GM19025 (cell line): ENCODE measurements around the gene RGS18.
"Not testable (repeated sequence)": the region's sequence is repeated elsewhere in the genome, so short reads cannot be mapped to it uniquely, and the experiment has no call there.

ENCODE experiments used
- ATAC-seq: cut with Tn5 transposase; IDR thresholded peaks from one replicate; pipeline ENCODE4 v1.9.1; 2021; ENCODE audit warnings: mild to moderate bottlenecking, low read depth, moderate library complexity; ENCODE audit not compliant: unreplicated experiment

RGS18 gene

DNA sequence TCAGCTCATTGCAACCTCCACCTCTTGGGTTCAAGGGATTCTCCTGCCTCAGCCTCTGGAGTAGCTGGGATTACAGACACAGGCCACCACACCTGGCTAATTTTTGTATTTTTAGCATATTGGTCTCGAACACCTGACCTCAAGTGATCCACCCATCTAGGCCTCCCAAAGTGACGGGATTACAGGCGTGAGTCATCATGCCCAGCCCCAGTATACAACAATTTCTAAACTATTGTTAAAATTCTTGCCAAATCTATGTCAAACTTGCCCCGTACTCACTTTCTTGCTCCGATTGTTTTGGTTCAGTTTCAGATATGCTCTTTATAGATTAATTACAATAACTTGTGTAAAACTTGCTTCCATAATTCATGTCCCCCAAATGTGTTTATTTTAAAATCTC lies 4.1 kb downstream of the RGS18 start:
- ATAC-seq = no peak

DNA sequence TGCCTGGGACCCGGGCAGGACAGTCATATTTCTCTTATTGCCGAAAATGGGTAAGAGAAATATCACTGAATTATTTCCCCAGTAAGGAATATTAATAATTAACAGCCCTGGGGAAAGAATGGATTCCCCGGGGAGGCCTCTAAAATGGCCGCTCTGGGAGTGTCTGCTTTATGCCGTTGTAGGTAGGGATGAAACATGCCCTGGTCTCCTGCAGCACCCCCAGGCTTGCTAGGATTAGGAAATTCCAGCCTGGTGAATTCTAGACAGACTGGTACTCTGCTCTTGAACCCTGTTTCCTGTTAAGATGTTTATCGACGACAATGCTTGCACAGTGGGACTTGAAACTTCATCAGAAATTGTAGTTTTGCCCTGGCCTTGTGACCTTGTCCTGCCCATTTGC lies 6.7 kb downstream of the RGS18 start:
- not testable (repeated sequence) for ATAC-seq

- no peak for ATAC-seq
Observed at GRCh38 chr1:192167011-192167410, 8.7 kb downstream of the RGS18 start.

DNA sequence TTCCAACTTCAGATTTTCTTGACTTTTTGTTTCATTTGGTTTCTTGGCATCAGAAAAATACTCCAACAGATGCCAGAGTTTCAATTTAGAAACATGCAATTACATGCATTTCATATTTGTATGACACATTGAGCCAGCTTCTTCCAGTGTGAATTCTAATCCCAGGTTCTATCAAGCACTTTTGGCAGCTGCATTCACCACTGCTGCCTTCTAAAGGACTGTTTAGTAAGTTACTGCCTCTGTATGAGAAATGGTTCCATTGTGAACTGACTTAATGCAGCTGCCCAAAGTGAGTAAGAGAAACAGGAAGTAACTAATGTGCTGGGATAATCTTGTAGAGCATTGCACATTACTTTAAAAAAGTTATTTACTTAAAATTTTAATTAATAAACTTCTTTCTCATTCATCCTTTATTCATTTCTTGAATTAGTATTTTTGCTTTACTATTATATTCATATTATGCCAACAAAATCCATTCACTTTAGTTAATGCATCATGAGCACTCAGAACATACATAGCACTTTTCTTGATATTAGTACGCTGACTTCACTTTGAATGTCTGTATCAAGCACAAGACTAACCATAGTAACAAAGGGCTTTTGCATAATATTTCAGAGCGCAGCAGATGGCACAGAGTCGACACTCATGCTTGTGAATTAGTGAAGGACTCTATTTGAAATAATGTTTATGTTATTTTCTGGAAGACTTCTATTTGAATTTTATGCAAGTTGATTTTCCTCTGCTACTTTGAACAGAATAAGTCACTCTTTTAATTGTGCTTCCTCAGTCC lies 9.8 kb downstream of the RGS18 start:
- no peak for ATAC-seq

- ATAC-seq = no peak
Observed at GRCh38 chr1:192168964-192169363, 10.7 kb downstream of the RGS18 start.

DNA sequence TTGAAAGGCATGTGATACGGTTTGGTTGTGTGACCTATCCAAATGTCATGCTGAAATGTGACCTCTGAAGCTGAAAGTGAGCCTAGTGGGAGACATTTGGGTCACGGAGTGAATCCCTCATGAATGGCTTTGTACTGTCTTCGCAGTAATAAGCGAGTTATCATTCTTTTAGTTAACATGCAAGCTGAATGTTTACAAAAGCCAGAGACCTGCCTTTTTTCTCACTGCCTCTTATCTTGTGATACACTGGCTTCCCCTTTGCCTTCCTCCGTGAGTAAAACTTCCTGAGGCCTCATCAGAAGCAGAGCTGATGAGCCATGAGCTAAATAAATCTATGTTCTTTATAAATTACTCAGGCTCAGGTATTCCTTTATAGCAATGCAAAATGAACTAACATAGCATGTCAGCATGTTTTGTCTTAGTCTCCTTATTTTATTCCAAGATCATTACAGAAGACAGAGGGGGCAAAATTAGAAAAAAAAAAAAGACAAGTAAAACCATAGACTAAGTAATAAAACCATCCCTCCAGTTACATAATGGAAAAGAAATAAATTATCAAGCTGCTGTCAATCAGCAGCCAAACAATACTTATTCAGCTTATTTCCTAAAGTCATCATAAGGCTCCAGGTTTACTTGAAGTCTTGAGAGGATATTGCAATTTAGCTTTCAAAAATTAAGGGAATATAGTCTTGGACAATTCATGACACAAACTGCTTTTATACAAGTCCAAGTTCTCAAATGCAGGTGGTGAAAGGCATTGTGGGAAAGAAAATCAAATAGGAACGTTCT lies 12.1 kb downstream of the RGS18 start:
- no peak for ATAC-seq

DNA sequence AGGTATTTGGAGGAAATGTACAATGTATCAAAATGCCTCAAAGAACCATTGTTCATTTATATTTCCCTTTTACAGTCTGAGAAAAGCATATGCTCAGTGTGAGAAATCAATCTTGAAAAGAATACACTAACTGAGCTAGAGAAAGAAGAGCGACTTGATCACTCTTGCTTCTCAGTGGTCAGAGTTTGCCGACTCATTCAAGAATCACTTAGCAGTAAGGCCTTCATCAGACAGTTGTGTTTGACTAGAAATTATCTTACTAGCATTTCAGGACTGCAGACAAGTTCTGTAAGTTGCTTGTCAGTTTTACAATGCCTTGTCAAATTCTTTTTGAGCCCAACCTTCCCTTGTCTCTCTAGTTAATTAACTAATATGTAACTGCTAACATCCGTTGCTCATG lies 12.9 kb downstream of the RGS18 start:
- no peak for ATAC-seq

DNA sequence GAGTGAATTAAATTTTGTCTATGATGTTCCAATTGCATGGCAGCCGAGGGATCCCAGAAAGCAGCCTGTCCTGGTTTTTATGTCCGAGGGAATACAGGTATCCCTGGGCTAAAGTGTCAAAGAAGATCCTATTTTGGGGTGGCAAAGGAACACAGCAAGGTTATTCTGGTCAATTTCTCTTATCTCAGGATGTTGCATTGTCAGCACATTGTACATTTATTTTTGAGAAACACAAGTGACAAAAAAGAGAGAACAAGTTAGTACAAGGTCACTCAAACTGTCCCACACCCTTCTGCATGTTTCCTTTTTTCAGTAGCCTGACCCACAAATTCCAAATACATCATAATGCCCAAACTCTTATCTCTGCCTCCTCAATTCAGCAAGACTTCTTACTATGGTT lies 17.7 kb downstream of the RGS18 start:
- no peak for ATAC-seq

DNA sequence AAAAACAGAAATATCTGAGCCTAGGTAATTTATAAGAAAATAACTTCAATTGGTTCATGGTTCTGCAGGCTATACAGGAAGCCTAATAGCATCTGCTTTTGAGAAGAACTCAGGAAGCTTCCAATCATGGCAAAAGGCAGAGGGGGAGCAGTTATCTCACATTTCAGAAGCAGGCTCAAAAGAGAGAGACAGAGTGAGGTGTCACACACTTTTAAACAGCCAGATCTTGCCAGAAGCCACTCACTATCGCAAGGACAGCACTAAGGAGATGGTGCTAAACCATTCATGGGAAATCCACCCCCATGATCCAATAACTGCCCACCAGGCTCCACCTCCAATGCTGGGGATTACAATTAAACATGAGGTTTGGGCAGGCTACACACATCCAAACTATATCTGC lies 25.5 kb downstream of the RGS18 start:
- no peak for ATAC-seq

GRCh38 chr1:192186197-192186596 lies 27.9 kb downstream of the RGS18 start:
- ATAC-seq = no peak

GRCh38 chr1:192190066-192190465 lies 31.8 kb downstream of the RGS18 start:
- ATAC-seq = no peak

DNA sequence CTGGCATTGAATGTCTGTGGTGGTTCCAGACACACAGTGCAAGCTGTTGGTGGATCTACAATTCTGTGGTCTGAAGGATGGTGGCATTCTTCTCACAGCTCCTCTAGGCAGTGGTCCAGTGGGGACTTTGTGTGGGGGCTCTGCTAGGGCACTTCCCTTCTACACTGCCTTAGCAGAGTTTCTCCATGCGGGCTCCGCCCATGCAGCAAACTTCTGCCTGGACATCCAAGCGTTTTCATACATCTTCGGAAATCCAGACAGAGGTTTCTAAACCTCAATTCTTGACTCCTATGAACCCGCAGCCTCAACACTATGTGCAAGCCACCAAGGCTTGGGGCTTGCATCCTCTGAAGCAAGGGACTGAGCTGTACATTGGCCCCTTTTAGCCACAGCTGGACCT lies 43.0 kb downstream of the RGS18 start:
- ATAC-seq = no peak

DNA sequence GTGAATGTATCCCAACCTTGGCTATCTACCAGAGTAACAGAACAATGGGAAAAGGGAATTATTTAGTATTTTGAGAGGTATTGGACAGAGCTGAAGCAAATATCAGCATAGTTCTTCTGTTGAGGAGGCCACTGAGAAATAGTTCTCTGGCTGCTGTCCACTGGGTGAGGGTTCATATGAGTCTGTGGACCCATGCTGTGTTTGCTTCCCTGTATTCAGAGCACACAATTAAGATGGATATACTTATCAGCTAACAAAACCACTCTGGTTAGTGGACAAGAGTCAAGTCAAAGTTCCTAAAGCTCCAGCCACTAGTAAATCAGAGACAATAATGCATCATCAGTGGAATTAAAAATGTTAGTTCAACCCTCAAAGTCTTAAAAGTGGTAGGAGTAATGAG lies 66.1 kb downstream of the RGS18 start:
- ATAC-seq = no peak

- ATAC-seq = no peak
Observed at GRCh38 chr1:192224846-192225245, 66.6 kb downstream of the RGS18 start.

- no peak for ATAC-seq
Observed at GRCh38 chr1:192225266-192225665, 67.0 kb downstream of the RGS18 start.

DNA sequence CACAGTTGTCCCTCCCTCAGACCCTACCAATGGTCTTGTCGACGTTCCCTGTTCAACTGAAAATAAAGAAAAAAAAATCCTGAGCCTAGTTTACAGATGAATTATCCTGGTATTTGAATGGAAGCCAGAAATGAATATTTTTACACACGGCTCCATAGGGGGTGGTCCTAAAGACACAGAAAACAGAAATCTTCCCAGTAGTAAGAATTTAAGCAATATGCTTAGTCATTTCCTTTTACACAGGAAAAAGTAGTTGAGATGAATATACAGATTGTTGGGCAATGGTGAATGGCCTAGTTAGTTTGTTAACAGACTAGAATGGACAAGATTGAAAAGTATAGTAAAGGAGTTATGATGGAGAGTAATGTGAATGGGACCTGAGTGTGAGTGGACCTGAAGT lies 67.4 kb downstream of the RGS18 start:
- ATAC-seq = no peak

DNA sequence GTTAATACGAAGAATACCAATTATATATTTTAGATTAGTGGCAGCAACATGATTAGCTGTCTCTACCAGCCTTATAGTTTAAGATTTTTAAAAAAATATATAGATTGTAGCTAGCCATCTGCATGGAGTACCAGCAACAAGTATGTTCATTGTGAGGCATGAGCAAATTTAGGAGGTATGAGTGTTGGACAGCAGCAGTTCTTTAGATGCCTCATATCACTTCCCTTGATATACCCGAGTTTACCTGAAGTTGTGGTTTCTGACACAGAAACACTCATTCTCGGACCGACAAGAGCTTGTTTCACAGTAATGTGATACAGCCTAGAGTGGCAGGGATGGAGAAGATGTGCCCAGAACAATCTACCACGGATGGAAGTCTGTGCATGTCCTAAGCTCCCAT lies 69.1 kb downstream of the RGS18 start:
- no peak for ATAC-seq

GRCh38 chr1:192227980-192228379 lies 69.7 kb downstream of the RGS18 start:
- ATAC-seq = not testable (repeated sequence)

DNA sequence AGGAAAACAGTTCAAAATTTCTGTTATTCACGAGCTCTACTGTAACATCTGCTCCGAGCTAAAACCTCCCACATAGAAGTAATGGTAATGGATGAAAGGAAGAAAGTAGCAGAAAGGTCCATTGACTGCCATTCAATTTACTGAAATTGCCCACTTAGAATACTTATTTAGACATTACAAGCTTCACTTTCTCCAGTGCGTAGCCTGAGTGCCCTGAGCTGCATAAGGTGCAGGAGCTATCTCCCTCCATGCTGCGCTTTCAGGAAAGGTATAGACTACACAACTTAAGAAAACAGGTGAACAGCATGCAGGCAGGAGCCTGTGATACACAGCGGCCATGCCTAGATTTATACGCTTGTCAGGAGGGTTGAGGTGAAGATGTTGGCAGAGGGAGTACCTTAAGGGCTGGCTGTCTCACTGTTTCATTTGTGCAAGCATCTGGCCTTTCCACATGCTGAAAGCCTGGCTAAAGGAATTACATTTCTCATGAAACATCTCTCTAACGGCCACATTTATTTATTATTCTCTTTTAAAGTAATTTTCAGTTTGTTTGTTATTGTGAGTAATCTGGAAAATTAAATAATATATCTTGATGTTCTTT lies 74.7 kb downstream of the RGS18 start:
- ATAC-seq = no peak

- no peak for ATAC-seq
Observed at GRCh38 chr1:192235127-192235526, 76.9 kb downstream of the RGS18 start.
